ENCODE data around the gene TRPC4AP. TPM values are rescaled to one million over a fixed set of nuclear protein-coding genes. Genes with fewer than 3 reads are reported as not detected.

TRPC4AP gene
- total and polyA plus RNA-seq, 7 donors: 24.0 to 61.8 (median 45.3) TPM

GRCh38 chr20:35122756-35123405 is 30.3 kb upstream of the TRPC4AP start:
- TF ChIP-seq EP300 (IDR thresholded peaks at IDR 0.05): no peak
- no peaks in the 10 kb centered on the region for H3K4me1 ChIP-seq
- DNase-seq: no peak
- no peak overlapping the region for H3K4me3 ChIP-seq
- 87 to 97% methylated on average over 5 of the region's 5 CpGs for WGBS, 2 donors
- intact Hi-C loops (cut with DNase I): no loop called here
- H3K36me3 ChIP-seq: peaks cover 12 to 96% (median 53%) of the 10 kb centered on the region in 4 donors
- H3K27ac ChIP-seq: no peak overlapping the region
- no peaks in the 10 kb centered on the region for H3K9me3 ChIP-seq
- no peaks in the 10 kb centered on the region for H3K27me3 ChIP-seq

DNA sequence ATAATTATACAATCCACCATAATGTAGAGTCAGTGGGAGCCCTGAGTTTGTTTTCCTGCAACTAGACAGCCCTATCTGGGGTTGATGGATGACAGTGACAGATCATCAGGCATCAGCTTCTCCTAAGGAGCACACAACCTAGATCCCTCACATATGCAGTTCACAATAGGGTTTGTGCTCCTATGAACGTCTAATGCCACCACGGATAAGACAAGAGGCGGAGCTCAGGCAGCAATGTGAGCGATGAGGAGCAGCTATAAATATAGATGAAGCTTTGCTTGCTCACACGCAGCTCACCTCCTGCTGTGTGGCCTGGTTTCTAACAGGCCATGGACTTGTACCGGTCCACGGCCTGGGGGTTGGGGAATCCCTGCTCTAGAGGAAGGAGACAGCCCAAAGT is 28.6 kb upstream of the TRPC4AP start:
- intact Hi-C loops (cut with DNase I): no loop called here
- DNase-seq: no peak
- Histone ChIP-seq H3K4me1 (no peaks in the 10 kb centered on the region), H3K27me3 (no peaks in the 10 kb centered on the region), H3K36me3 (peaks cover 12 to 94% (median 50%) of the 10 kb centered on the region in 4 donors), H3K4me3 (no peak overlapping the region), H3K9me3 (no peaks in the 10 kb centered on the region), H3K27ac (no peak overlapping the region)
- 94 to 96% methylated on average over 7 of the region's 7 CpGs for WGBS, 2 donors
- TF ChIP-seq EP300 (IDR thresholded peaks at IDR 0.05): no peak
- no peak for TF ChIP-seq POLR2A (IDR thresholded peaks at IDR 0.05)
- no peak for TF ChIP-seq POLR2AphosphoS5 (IDR thresholded peaks at IDR 0.05)
- TF ChIP-seq, protein P1, sequence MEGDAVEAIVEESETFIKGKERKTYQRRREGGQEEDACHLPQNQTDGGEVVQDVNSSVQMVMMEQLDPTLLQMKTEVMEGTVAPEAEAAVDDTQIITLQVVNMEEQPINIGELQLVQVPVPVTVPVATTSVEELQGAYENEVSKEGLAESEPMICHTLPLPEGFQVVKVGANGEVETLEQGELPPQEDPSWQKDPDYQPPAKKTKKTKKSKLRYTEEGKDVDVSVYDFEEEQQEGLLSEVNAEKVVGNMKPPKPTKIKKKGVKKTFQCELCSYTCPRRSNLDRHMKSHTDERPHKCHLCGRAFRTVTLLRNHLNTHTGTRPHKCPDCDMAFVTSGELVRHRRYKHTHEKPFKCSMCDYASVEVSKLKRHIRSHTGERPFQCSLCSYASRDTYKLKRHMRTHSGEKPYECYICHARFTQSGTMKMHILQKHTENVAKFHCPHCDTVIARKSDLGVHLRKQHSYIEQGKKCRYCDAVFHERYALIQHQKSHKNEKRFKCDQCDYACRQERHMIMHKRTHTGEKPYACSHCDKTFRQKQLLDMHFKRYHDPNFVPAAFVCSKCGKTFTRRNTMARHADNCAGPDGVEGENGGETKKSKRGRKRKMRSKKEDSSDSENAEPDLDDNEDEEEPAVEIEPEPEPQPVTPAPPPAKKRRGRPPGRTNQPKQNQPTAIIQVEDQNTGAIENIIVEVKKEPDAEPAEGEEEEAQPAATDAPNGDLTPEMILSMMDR (IDR thresholded peaks at IDR 0.05): no peak

- Histone ChIP-seq H3K27ac (no peak overlapping the region), H3K4me3 (no peak overlapping the region), H3K9me3 (no peaks in the 10 kb centered on the region), H3K4me1 (no peaks in the 10 kb centered on the region), H3K27me3 (no peaks in the 10 kb centered on the region), H3K36me3 (peaks cover 12 to 96% (median 49%) of the 10 kb centered on the region in 4 donors)
- intact Hi-C loops (cut with DNase I): no loop called here
- TF ChIP-seq POLR2A (IDR thresholded peaks at IDR 0.05) (no peak), POLR2AphosphoS5 (IDR thresholded peaks at IDR 0.05) (no peak), EP300 (IDR thresholded peaks at IDR 0.05) (no peak)
- TF ChIP-seq, protein P1 (IDR thresholded peaks at IDR 0.05): no peak
- WGBS, 2 donors: 87 to 92% methylated on average over 8 of the region's 8 CpGs
- DNase-seq: no peak
Observed at GRCh38 chr20:35120012-35120701, 27.6 kb upstream of the TRPC4AP start.

- peaks cover 4 to 80% (median 36%) of the 10 kb centered on the region in 4 donors for H3K36me3 ChIP-seq
- no peaks in the 10 kb centered on the region for H3K4me1 ChIP-seq
- TF ChIP-seq EP300 (IDR thresholded peaks at IDR 0.05) (no peak), POLR2AphosphoS5 (IDR thresholded peaks at IDR 0.05) (no peak), POLR2A (IDR thresholded peaks at IDR 0.05) (no peak)
- TF ChIP-seq, protein P1 (IDR thresholded peaks at IDR 0.05): no peak
- intact Hi-C loops (cut with DNase I): no loop called here
- no peaks in the 10 kb centered on the region for H3K27me3 ChIP-seq
- no peak overlapping the region for H3K27ac ChIP-seq
- 87 to 91% methylated on average over 1 of the region's 1 CpG for WGBS, 2 donors
- no peak overlapping the region for H3K4me3 ChIP-seq
- no peak for DNase-seq
- H3K9me3 ChIP-seq: no peaks in the 10 kb centered on the region
Observed at GRCh38 chr20:35117629-35118028, 25.0 kb upstream of the TRPC4AP start.

DNA sequence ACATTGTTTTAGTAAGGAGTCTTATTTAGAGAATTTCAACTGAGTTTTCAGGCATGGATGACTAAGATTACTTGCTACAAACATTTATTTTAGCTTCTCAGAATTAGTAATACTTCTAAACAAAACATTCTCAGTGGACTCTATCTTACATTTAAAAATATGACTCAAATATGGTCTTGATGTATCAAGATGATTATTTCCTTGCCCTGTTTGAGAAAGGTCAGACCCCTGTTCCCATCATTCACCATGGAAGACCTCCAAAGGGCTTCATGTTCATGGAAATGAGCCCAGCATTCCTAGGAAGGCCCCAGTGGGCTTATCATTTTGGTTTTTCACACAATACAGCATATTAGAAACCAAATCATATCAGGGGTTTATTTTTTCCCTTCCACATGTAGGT is 24.6 kb upstream of the TRPC4AP start:
- TF ChIP-seq POLR2A (IDR thresholded peaks at IDR 0.05): no peak
- TF ChIP-seq, protein P1 (IDR thresholded peaks at IDR 0.05): no peak
- TF ChIP-seq POLR2AphosphoS5 (IDR thresholded peaks at IDR 0.05): no peak
- TF ChIP-seq EP300 (IDR thresholded peaks at IDR 0.05): no peak
- no peaks in the 10 kb centered on the region for H3K9me3 ChIP-seq
- no peak for DNase-seq
- no peaks in the 10 kb centered on the region for H3K27me3 ChIP-seq
- peak overlapping the region in 1 of 4 donors; percentile 46 for H3K27ac ChIP-seq
- H3K4me3 ChIP-seq: no peak overlapping the region
- no peaks in the 10 kb centered on the region for H3K4me1 ChIP-seq
- intact Hi-C loops (cut with DNase I): no loop called here
- peaks cover 4 to 76% (median 31%) of the 10 kb centered on the region in 4 donors for H3K36me3 ChIP-seq
